ENCODE data around the gene BSPRY.

BSPRY gene

DNA sequence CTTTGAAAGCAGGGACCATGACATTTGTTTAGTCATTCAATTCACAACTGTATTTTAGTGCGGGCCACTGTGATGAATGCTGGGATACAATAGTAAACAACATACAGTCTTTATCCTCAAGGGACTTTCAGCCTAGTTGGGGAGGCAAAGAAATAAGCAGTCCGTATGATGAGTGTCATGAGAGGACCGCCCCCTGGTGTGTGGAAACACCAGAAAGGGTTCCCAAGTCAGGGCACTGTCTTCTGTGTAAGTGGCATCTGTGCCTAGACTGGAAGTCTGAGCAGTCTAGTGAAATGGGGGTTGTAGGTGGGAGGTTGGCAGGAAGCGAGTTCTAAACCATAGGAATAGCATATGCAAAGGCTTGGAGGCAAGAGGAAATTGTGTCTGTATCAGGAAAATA is 68.0 kb downstream of the BSPRY start:
- TF ChIP-seq, protein P1, sequence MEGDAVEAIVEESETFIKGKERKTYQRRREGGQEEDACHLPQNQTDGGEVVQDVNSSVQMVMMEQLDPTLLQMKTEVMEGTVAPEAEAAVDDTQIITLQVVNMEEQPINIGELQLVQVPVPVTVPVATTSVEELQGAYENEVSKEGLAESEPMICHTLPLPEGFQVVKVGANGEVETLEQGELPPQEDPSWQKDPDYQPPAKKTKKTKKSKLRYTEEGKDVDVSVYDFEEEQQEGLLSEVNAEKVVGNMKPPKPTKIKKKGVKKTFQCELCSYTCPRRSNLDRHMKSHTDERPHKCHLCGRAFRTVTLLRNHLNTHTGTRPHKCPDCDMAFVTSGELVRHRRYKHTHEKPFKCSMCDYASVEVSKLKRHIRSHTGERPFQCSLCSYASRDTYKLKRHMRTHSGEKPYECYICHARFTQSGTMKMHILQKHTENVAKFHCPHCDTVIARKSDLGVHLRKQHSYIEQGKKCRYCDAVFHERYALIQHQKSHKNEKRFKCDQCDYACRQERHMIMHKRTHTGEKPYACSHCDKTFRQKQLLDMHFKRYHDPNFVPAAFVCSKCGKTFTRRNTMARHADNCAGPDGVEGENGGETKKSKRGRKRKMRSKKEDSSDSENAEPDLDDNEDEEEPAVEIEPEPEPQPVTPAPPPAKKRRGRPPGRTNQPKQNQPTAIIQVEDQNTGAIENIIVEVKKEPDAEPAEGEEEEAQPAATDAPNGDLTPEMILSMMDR (IDR thresholded peaks at IDR 0.05; ENCODE audit: low read length, missing control alignments): no peak
- DNase-seq (ENCODE audit: low read depth): no peak
- H3K4me3 ChIP-seq (replicated peaks; ENCODE audit: low read depth, low read length): no peak overlapping the region
